Fibroblast of peridontal ligament (primary cell): ENCODE data around the gene NPAS3.

Source experiments
- DNase-seq: peaks from one replicate; pipeline ENCODE4 v3.0.0-alpha.2; 2010; ENCODE audit errors: extremely low read depth

NPAS3 gene

GRCh38 chr14:33554988-33555387, 616.3 kb downstream of the NPAS3 start:
- DNase-seq = no peak

- DNase-seq = no peak
Observed at GRCh38 chr14:33555710-33556350, 617.2 kb downstream of the NPAS3 start.

DNA sequence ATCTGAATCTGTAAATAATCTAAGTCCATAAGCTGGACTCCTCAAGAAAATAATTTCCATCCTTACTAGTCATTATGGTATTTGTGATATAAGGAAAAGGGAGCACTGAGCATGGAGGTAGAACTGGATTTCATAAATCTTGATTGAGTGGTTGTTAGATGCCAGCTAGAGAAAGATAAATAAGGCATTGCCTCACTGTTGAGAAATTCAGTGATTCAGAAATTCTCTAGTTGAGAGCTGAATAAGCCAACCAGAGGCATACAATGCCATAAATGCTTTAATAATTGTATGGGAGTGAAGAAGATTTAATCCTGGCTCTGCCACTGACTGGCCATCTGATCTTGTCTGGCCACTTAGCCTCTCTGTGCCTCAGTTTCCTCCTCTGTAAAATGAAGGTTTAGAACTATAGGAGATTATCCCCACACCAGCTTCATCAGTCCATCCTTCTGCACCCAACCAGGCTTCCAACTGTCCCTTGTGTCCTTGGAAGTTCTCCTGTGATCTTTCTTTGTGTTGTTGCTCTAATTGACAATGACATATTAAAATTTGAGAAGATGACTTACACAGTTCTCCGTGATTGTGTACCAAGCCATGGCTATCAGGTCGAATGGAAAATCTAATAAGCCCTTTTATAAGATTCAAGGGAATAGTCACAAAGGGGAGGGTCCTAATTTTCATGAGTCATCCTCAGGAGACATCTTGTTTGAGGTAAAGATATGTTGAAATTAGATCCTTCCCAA, 617.9 kb downstream of the NPAS3 start:
- peak; percentile 37 for DNase-seq

- DNase-seq = no peak
Observed at GRCh38 chr14:33560718-33561431, 622.2 kb downstream of the NPAS3 start.

- DNase-seq = no peak
Observed at GRCh38 chr14:33561488-33562175, 623.0 kb downstream of the NPAS3 start.

DNA sequence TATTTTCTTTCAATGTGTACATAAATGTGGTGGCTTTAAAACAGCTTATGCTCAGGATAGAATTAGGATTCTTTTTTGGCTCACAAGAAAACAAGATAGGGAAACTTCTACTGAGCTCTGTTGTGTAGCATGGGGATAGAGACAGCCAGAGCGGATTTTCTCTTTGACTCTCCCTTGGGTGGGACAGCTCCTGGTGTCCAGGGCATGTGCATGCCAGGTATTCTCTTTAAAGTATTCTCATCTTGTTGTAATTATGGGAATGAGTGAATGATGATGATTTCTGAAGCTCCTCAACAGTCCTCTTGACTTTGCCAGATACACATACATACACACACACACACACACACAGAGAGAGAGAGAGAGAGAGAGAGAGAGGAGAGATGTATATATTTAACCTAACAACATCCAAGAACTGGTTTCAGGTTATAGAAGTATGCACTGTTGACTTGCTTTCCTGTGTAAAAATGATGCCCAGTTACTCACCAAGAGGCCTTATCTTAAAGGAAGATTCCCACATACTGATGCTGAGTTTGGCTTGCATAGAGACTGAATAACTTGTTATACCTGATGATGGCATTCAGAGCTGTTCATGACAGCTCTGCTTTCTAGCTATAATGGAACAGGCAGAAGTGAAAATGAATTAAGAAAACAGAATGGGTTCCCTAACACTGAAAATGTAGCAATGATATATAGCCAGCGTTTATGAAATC, 624.7 kb downstream of the NPAS3 start:
- no peak for DNase-seq

DNA sequence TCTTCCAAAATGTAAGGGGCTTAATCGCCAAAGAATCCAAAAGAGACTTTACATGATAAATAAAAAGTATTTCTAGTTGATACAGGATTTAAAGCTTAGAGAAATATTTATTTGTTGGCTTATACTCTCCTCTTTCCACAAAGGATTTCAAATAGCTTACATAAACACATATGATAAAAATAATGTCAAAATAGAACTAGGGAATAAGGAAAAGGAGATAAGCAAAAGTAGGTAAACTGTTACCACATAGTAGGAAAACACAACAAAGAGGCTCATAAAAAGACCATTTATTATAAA, 625.2 kb downstream of the NPAS3 start:
- DNase-seq = no peak

DNA sequence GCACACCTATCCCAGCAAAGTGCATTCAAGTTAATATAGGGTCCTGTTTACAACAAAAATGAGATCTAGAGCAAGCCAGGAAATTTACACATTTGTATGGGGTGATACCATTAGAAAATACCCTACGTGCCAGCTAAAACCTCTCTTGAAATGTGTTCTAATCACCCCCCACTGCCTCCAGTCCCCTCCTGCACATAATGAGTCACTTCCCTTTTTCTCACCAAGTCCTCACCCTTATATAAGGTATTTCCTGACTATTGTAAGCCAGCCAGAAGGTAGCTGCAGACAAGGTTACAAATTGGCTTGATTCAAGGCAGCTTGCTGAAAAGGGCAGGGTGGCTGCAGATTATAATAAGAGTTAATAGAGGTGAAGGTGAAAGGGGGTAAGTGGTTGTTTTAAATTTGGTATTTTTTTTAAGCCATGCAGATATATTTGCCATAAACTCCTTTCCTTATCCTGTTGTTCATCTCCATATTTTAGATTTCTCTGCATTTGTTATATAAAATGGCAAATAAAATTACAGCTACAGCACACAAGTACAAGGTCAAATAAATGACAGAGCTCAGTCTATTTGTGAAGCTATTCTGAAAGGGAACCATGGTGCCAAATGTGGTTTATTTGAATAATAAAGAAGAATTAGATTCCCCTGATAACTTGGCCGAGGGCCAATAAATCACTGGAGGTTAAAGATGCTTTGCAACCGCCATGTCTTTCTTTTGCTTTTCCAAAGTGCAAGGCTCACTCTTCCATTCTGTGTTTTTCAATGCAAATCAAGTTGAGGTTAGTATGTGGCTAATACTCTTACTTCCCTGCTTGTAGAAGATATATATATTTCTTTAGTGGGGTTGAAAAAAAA, 626.3 kb downstream of the NPAS3 start:
- no peak for DNase-seq

DNA sequence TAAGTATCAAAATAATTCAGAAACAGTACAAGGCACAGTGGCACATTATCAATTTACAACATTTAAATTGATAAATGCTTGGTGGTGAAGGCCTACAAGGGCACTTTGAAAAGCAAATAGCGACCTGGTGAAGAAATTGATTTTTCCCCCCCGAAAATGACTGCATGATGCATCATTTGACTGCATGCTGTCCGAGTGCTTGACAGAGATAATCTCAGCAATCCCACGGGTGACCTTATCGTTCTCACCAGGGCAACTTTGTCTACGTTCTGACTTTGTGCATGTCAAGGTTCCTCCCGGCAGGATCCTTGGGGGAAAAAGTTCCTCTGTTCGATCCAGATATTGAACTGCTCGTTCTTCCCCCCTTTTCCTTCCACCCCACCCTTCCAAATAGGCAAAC, 627.4 kb downstream of the NPAS3 start:
- no peak for DNase-seq

- no peak for DNase-seq
Observed at GRCh38 chr14:33567023-33567728, 628.5 kb downstream of the NPAS3 start.

GRCh38 chr14:33567731-33568130, 629.1 kb downstream of the NPAS3 start:
- DNase-seq = no peak

DNA sequence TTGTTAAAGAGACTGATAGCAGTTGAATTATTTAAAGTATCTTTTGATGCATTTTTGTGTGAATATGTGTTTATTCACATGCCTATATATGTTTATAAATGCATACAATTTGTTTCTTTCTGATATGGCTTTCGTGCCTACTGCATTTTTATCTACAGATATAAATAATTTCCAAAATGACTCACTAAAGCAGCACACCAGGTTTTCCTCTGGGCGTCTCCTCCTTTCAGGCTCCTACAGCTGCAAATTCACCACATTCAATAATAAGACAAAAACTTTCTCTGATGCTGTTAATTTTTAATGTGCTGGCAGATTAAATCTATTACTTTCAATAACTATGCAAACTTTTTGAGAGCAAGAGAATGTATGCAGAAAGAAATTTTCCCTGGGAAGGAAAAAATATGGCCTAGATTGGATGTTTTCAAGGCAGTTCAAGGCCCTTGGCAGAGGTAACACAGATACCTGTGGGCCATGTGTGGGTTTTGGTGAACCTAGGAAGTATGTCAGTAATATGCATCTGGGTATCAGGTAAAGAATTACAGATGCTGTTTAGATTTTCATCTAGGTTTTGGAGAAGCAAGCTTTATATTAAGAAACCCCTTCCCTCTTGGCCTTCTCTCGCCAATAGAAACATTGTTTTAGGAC, 630.4 kb downstream of the NPAS3 start:
- DNase-seq = no peak

- DNase-seq = no peak
Observed at GRCh38 chr14:33569821-33570687, 631.4 kb downstream of the NPAS3 start.

DNA sequence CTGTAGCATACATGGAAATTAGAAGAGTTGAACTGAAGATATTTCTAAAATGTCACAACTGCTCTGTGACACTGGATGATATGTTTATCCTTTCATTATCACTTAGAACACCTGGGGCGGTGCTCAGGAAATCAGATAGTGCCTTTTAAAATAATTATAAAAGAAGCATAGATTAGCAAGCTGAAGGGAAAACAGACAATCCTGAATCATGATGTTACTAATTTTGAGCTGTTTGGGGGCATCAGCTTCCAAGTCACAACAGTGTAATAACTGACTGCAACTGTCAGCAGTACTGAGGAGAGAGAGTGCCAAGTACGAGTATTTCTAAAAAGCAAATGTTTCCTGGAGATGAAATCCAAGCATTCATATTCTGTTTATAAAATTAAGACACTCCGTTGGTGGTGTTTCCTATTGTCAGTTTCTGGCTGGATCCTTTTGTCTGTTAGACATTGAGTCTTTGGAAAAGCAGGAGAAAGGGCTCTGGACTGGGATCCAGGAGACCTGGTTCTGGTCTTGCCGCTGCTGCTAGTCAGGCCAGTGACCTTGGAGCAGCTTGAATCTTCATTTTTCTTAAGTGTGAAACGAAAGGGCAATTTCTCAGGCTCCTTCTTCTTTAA, 632.1 kb downstream of the NPAS3 start:
- DNase-seq = no peak

- no peak for DNase-seq
Observed at GRCh38 chr14:33573301-33573880, 634.7 kb downstream of the NPAS3 start.

- no peak for DNase-seq
Observed at GRCh38 chr14:33576014-33576413, 637.3 kb downstream of the NPAS3 start.

GRCh38 chr14:33578461-33579216, 640.0 kb downstream of the NPAS3 start:
- DNase-seq = no peak
